Tibial artery (tissue), 4 donors: ENCODE measurements around the gene AK8.

Experiments used
- DNase-seq, 2 donors: peaks; one replicate each; pipeline ENCODE4 v3.0.0-alpha.2; 2019
- H3K27ac ChIP-seq, 2 donors: fragments of 200-600 bp; sonication (generic) in 1 of 2; 1 replicate in 1 of 2; 2 replicates in 1 of 2; pipeline ENCODE4 v1.5.1; 2018 to 2019; ENCODE audit warnings: mild to moderate bottlenecking in 1 of 2
- H3K27me3 ChIP-seq, 2 donors: fragments of 200-600 bp; sonication (generic) in 1 of 2; one replicate each; pipeline versions ENCODE4 v1.5.1 to v1.6.0; 2016 to 2019
- H3K36me3 ChIP-seq, 3 donors: fragments of 200-600 bp; sonication (generic) in 2 of 3; one replicate each; pipeline ENCODE4 v1.5.1; 2016 to 2019; ENCODE audit warnings: mild to moderate bottlenecking in 2 of 3
- H3K4me1 ChIP-seq, 4 donors: fragments of 200-600 bp; sonication (generic) in 2 of 4; 1 replicate in 3 of 4; 2 replicates in 1 of 4; pipeline ENCODE4 v1.5.1; 2016 to 2019
- H3K4me3 ChIP-seq, 2 donors: fragments of 200-600 bp; sonication (generic) in 1 of 2; 1 replicate in 1 of 2; 2 replicates in 1 of 2; pipeline ENCODE4 v1.5.1; 2018 to 2019; ENCODE audit warnings: mild to moderate bottlenecking in 2 of 2
- H3K9me3 ChIP-seq, 3 donors: fragments of 200-600 bp; sonication (generic) in 1 of 3; one replicate each; pipeline ENCODE4 v1.5.1; 2016 to 2019
- intact Hi-C: fragments of 100-400 bp; cut with DNase I; formaldehyde crosslinking; loops from one replicate; pipeline ENCODE4 v1.15.0; 2023; ENCODE audit warnings: low total_unique reads
- TF ChIP-seq, protein P1 (sequence below), 2 experiments: fragments of 200-600 bp in 1 of 2; fragments of 450-650 bp in 1 of 2; IDR thresholded peaks; one replicate each; pipeline ENCODE4 v1.5.1; 2017 to 2019; ENCODE audit warnings: antibody characterized with exemption in 2 of 2, mild to moderate bottlenecking in 1 of 2, moderate library complexity in 1 of 2

Gene AK8

GRCh38 chr9:132752877-132753592, 125.0 kb downstream of the AK8 start:
- Histone ChIP-seq H3K4me1 (peaks cover 0 to 5% (median 0%) of the 10 kb centered on the region in 4 donors), H3K27ac (no peak overlapping the region), H3K36me3 (no peaks in the 10 kb centered on the region), H3K27me3 (peaks cover 0 to 10% of the 10 kb centered on the region in 2 donors), H3K4me3 (no peak overlapping the region), H3K9me3 (no peaks in the 10 kb centered on the region)
- TF ChIP-seq, protein P1, sequence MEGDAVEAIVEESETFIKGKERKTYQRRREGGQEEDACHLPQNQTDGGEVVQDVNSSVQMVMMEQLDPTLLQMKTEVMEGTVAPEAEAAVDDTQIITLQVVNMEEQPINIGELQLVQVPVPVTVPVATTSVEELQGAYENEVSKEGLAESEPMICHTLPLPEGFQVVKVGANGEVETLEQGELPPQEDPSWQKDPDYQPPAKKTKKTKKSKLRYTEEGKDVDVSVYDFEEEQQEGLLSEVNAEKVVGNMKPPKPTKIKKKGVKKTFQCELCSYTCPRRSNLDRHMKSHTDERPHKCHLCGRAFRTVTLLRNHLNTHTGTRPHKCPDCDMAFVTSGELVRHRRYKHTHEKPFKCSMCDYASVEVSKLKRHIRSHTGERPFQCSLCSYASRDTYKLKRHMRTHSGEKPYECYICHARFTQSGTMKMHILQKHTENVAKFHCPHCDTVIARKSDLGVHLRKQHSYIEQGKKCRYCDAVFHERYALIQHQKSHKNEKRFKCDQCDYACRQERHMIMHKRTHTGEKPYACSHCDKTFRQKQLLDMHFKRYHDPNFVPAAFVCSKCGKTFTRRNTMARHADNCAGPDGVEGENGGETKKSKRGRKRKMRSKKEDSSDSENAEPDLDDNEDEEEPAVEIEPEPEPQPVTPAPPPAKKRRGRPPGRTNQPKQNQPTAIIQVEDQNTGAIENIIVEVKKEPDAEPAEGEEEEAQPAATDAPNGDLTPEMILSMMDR (IDR thresholded peaks at IDR 0.05), result no peak
- intact Hi-C loops, result no loop called here
- DNase-seq, result peak in 1 of 2 donors; percentile 51

GRCh38 chr9:132750668-132751067, 127.4 kb downstream of the AK8 start:
- TF ChIP-seq, protein P1 (IDR thresholded peaks at IDR 0.05), result no peak
- H3K36me3 ChIP-seq, result no peaks in the 10 kb centered on the region
- intact Hi-C loops, result no loop called here
- peaks cover 0 to 17% of the 10 kb centered on the region in 2 donors for H3K27me3 ChIP-seq
- no peaks in the 10 kb centered on the region for H3K9me3 ChIP-seq
- DNase-seq, result no peak
- no peak overlapping the region for H3K27ac ChIP-seq
- peaks cover 0 to 5% (median 0%) of the 10 kb centered on the region in 4 donors for H3K4me1 ChIP-seq
- H3K4me3 ChIP-seq, result no peak overlapping the region

- TF ChIP-seq, protein P1 (IDR thresholded peaks at IDR 0.05), result no peak
- no peak overlapping the region for H3K27ac ChIP-seq
- no peaks in the 10 kb centered on the region for H3K9me3 ChIP-seq
- H3K4me1 ChIP-seq, result peaks cover 0 to 5% (median 0%) of the 10 kb centered on the region in 4 donors
- peaks cover 0 to 29% of the 10 kb centered on the region in 2 donors for H3K27me3 ChIP-seq
- no peak overlapping the region for H3K4me3 ChIP-seq
- no peak for DNase-seq
- no peaks in the 10 kb centered on the region for H3K36me3 ChIP-seq
- intact Hi-C loops, result no loop called here
These were observed 128.8 kb downstream of the AK8 start for GRCh38 chr9:132749306-132749705.

DNA sequence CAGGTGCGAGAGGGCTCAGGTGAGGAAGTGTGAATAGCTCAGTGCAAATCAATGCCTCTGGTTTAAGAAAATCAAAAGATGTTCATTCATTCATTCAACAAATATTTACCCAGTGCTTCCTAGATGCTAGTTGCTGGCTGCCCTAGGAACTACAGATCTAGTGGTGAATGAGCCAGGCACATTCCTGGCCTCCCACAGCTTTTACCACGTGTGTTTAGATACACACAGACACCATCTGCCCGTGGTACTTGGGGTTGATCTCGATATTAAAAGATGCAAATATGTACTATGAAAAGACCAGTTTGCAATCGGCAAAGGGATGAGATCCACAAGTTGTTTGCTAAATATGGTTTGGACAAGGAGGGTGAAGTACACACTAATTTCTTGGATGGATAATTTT, 129.6 kb downstream of the AK8 start:
- intact Hi-C loops, result no loop called here
- TF ChIP-seq, protein P1 (IDR thresholded peaks at IDR 0.05), result no peak
- Histone ChIP-seq H3K4me1 (peaks cover 0 to 5% (median 0%) of the 10 kb centered on the region in 4 donors), H3K27ac (no peak overlapping the region), H3K36me3 (no peaks in the 10 kb centered on the region), H3K27me3 (peaks cover 5 to 36% of the 10 kb centered on the region in 2 donors), H3K4me3 (no peak overlapping the region), H3K9me3 (no peaks in the 10 kb centered on the region)
- no peak for DNase-seq

DNA sequence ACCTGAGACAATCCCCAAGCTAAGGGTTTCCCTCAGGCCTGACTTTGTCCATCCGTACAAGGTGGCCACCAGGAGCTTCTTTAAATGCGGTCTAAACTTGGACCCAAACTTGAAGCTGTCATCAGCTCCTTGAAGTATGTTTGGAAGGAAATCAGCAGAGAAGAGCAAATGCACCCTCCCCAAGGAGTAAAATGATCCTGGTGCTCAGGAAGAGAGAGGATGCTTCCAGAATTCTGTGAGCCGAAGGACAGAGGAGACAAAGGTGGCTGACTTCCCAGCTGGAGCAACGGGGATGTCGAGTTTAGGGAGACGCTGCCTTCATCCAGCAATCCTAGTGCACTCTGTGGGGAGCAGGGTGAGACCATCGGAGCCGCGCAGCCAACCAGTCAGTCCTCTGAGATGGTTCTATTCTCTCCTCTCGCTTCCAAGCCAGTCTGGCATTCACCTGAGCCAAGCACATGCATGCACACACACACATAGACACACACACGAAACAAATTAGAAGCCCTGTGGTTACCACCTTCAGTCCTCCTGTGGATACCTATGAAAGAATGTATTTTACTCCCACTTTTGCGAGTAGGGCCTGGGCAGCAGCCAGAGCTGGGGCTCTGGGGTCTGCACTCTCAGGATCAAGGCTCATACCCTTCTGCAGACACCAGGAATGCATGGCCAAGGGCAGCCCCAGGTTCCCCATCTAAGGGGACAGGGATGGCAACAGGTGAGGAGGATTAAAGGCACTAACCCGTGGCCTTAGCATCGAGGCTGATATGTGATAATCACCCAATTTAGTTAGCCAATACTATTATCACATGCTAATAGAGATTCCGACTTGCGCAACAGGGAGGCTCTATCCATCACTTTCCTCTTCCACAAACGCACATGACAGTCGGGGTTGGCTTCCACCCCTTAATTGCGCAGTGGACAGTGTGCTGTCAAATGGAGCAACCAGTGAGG, 132.1 kb downstream of the AK8 start:
- DNase-seq, result no peak
- peaks cover 5 to 52% of the 10 kb centered on the region in 2 donors for H3K27me3 ChIP-seq

More for the DNA sequence above, 132.1 kb downstream of the AK8 start:
- Histone ChIP-seq H3K4me3 (no peak overlapping the region), H3K36me3 (no peaks in the 10 kb centered on the region), H3K9me3 (no peaks in the 10 kb centered on the region), H3K4me1 (no peaks in the 10 kb centered on the region), H3K27ac (no peak overlapping the region)
- TF ChIP-seq, protein P1 (IDR thresholded peaks at IDR 0.05), result no peak
- intact Hi-C loops, result no loop called here
